Astrocyte of the spinal cord (primary cell): Measurements from ENCODE around the gene NRXN3.

ENCODE experiments used
- DNase-seq: peaks from one replicate; pipeline ENCODE4 v3.0.0; 2011; ENCODE audit warnings: low read depth, low spot score
- H3K4me3 ChIP-seq: 2 replicates; pipeline ENCODE4 v1.5.1; 2011; ENCODE audit warnings: low read depth, mild to moderate bottlenecking, low read length, moderate library complexity
- in situ Hi-C: cut with HindIII; loops from 2 replicates; pipeline ENCODE4 v1.10.0; 2017; ENCODE audit warnings: low sequenced_read_pairs
- TF ChIP-seq, protein P1 (sequence below): IDR thresholded peaks from 2 replicates; pipeline ENCODE4 v1.5.1; 2012; ENCODE audit warnings: low read depth, mild to moderate bottlenecking, low read length, inconsistent platforms

The NRXN3 gene

DNA sequence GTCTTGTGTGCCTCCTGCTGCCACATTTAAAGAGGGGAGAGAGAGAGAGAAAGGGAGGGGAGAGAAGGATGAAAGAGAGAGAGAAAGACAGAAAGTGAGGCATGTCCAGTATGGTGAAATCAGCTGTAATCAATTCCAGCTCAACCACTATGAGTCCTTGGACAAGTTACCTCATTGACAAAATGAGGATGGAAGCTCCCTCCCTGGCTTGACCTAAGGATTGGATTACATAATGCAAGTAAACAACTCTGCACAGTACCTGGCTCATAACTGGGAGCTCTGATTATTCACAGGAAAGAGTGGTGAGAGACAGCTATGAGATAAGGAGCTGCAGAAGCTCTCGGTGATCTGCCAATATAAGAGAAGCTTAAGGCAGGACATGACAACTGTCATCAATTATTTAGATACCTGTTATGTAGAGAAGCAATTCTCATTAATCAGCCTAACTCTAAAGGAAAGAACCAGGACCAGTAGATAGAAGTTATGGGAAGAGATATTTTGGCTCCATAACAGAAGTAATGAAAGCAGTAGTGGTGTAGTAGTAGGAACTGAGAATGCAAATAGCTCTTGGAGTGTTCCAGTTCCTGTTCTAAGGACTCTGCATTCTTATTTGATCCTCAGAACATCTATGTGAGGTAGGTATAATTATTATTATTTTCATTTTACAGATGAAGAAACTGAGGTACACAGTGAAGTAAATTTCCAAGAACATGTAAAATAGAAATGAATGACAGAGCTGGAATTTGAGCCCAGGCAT is 1249.6 kb downstream of the NRXN3 start:
- no peak for DNase-seq
- in situ Hi-C loops = no loop called here
- TF ChIP-seq, protein P1, sequence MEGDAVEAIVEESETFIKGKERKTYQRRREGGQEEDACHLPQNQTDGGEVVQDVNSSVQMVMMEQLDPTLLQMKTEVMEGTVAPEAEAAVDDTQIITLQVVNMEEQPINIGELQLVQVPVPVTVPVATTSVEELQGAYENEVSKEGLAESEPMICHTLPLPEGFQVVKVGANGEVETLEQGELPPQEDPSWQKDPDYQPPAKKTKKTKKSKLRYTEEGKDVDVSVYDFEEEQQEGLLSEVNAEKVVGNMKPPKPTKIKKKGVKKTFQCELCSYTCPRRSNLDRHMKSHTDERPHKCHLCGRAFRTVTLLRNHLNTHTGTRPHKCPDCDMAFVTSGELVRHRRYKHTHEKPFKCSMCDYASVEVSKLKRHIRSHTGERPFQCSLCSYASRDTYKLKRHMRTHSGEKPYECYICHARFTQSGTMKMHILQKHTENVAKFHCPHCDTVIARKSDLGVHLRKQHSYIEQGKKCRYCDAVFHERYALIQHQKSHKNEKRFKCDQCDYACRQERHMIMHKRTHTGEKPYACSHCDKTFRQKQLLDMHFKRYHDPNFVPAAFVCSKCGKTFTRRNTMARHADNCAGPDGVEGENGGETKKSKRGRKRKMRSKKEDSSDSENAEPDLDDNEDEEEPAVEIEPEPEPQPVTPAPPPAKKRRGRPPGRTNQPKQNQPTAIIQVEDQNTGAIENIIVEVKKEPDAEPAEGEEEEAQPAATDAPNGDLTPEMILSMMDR = no peak
- no peak overlapping the region for H3K4me3 ChIP-seq

DNA sequence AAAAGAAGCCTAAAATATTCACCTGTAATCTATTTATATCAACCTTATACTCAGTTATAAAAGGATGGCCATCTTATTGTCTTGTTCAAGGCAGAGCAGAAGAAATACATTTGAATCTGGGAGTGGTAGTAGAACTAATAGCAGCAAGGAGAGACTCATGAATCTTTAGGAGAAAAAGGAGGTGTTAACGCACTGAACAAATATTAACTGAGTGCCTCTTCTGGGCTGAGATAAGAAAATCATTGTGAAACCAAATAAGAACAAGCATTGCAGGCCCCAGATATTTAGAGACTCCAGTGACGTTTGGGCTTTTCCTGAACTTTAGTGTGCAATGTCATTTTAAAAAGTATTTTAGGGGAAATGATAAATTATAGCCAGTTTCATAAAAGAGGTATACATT is 1250.6 kb downstream of the NRXN3 start:
- H3K4me3 ChIP-seq = no peak overlapping the region
- in situ Hi-C loops = no loop called here
- TF ChIP-seq, protein P1 = no peak
- DNase-seq = no peak

DNA sequence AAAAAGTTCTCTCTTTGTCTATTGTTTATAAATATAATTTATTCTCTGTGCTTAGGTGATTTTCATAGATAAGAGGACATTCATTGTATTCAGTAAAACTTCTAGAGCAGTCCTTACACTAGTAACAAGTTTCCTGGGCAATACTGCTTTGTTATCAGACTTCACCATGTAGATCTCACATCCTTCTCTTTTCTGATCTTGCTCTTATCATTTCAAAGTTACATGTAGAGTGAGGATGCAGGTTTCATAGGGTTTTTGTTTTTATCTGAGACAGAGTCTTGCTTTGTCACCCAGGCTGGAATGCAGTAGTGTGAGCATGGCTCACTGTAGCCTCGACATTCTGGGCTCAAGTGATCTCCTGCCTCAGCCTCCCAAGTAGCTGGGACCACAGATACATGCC is 1251.6 kb downstream of the NRXN3 start:
- H3K4me3 ChIP-seq = no peak overlapping the region
- no peak for DNase-seq
- TF ChIP-seq, protein P1 = no peak
- in situ Hi-C loops = no loop called here

DNA sequence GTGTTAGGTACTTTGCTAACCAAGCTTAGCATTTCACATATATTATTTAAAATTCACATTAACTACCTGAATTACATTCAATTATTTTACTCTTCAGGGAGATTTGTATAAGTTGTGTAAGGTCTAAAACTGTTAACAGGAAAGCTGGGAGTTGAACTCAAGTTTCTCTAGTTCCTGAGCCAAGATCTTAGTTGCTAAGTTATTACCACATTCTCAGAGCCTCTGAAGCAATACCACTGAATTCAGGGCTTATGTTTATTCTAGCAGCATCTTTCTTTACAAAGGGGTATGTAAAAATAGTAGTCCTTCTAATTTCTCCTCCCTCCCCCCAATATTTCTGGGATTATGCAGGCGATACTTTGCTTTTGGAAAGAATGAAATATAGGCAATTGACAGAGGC is 1254.3 kb downstream of the NRXN3 start:
- no peak overlapping the region for H3K4me3 ChIP-seq
- TF ChIP-seq, protein P1 = no peak
- no peak for DNase-seq
- in situ Hi-C loops = no loop called here

DNA sequence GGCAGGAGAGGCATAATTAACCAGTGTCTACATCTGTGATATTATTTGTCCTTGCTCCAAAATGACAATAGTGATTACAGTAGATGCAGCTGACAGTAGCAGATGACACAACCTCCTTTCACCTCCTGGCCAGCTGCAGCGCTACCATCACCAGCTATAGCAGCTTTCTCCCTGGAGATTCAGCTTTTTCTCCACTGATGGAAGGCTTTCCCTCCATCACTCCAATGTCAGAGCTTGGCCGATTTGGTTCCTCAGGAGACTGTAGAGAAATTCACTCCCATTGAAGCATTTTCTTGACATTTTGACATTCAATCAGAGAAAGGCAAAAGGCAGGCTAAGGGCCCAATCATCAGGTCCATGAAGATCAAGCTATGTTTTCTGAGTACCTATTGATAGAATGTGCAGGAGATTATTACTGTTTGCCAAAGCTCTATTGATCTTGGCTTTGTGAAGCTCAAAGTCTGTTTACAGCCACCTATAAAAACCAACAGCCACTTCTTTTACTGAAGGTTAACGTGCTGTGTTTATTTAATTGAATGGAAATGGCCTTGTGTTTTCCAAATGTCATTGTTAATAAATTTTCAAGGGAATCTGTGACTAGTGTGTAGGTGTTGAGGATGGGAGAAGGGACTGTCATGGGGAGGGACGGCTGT is 1256.1 kb downstream of the NRXN3 start:
- in situ Hi-C loops = no loop called here
- TF ChIP-seq, protein P1 = no peak
- no peak for DNase-seq
- H3K4me3 ChIP-seq = no peak overlapping the region

DNA sequence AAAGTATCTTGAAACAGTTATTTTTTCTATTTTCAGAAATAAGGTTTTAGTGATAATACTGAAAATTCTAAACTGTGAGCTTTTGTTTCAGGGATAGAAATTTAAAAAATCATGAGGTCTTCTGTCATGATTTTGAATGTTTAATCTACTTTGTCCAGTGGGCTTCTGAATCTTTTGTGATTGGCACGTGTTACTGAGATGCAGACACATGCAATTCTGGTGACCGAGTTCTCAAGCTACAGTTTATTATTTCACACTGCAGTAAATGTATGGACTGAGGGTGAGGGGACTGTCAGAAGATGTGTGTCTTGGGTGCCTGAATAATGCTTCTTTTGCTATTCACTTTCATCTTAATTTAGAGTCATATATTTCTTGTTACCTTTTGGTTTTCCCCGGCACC is 1262.5 kb downstream of the NRXN3 start:
- in situ Hi-C loops = no loop called here
- TF ChIP-seq, protein P1 = no peak
- no peak for DNase-seq
- H3K4me3 ChIP-seq = no peak overlapping the region
